ENCODE results near the gene EFNA5.

EFNA5 gene

DNA sequence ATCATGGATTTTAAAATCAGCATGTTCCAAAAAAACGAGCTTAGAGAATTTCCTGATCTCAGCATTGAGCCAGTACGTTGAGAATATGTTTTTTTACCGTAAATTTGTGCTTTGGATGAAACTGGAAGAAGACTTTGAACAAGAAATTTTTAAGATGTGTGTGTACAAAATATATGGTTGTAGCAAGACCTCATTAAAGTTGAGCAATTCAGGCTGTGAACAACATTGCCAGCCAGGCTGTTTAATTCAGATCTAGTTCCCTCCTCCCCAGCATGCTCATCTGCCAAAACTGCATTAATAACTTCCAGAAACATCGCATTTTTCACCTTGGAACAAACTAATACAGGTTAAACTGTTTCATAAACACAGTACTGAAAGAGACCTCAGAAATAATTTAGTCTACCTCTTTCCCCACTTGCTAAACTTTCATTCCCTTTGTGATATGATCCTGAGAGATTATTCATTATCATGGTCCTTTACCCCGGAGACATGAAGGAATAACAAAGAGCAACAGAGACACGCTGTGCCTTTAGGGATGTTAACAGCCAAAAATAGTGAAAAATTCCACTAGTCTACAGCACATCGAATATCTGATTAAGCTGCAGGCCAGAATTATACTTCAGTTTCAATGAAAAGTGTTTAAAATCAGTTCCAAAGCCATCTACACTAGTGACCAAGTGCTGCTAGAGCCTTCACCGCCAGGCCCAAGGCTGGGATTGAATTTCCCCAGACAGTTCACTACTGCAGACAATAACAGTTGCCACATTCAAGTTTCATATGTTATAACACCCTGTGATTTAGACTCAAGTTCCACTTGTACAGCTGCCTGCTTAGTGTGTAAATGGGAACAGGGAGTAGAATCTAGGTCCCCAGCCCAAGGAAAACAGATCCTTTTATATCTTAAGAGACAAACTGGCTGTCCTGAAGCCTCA is 89.6 kb downstream of the EFNA5 start:
- DNase-seq (ENCODE audit: low read depth): no peak

DNA sequence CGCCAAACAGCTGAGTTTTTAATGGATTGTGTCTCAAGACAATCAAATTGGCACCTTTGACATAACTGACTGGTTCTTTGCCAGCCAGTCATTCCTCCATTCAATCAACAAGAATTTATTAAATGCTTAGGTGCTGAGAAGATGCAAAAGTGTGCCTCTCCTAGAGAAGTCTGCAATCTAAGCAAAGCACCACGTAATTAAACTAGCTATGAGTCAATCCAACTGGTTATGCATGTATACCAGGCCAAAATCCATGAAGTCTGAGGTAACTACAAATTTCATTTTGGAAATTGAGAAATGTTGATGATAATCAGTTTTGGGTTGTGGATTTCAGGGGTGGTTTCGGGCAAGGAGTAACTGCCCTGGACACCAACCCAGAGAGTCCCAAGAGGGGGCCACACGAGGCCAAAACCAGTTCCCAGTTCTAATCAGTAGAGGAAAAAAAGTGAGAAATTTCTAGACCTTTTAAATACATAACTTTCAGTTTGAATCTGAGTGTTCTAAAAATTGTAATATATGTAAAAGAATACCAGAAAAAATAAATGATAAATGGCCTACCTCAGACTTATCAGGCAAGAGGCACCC is 92.6 kb downstream of the EFNA5 start:
- no peak for DNase-seq (ENCODE audit: low read depth)
- no peak overlapping the region for H3K4me3 ChIP-seq (ENCODE audit: low read depth, low read length)

More for the DNA sequence above, 89.6 kb downstream of the EFNA5 start:
- H3K4me3 ChIP-seq (ENCODE audit: low read depth, low read length): no peak overlapping the region

DNA sequence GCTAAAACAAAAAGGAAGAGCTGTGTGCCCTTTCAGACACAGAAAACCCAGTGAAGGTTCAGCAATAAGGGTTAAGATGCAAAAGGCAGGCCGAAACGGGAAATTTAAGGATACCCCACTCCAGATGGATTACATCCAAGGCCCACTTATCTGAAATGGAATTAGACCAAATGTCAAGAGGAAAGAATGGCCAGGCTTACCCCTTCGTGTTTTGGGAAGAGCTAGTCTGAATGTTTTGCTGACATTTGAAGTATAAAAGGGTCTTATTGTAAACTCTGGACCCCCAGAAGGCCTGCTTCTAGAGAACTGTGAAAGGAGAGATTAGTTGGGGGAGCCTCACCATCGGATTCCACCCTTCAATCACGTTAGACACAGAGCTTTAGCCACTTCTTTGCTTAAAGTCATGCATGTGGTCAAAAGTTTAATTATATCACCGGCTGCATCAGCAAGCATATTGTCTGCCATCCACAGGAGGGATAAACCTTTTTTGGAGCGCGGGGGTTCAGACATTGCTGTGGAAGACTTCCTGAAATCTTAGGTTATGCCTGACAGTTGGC is 93.3 kb downstream of the EFNA5 start:
- no peak overlapping the region for H3K4me3 ChIP-seq (ENCODE audit: low read depth, low read length)
- no peak for DNase-seq (ENCODE audit: low read depth)

DNA sequence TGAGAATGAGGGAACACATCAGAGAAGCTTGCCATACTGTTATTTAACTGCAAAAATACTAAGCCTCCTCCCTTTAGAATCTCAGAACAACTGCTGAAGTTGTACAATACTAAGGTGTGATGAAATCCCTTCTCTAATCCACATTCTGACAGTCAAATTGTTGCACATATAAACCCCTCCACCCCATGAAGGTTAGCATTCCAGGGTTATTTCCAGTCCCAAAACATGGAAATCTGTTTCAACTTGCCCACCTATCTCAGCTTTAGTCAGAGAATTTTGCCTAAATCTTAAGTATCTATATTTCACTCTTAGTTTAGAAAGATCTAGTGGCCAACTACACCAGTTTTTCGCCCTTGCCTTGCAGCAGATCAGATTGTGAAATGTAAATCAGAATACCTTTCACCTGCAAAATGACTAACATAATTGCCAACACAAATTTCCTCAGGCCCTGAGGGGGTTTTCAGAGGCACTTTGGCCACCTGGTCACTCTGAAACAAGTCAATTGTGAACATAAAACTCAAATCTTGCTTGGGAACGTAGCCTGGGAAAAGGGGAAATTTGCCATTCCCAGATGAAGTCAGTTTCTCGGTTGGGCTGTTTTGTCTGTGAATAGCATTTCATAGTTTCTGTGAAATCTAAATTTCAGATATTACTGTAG is 93.9 kb downstream of the EFNA5 start:
- no peak for DNase-seq (ENCODE audit: low read depth)
- no peak overlapping the region for H3K4me3 ChIP-seq (ENCODE audit: low read depth, low read length)

DNA sequence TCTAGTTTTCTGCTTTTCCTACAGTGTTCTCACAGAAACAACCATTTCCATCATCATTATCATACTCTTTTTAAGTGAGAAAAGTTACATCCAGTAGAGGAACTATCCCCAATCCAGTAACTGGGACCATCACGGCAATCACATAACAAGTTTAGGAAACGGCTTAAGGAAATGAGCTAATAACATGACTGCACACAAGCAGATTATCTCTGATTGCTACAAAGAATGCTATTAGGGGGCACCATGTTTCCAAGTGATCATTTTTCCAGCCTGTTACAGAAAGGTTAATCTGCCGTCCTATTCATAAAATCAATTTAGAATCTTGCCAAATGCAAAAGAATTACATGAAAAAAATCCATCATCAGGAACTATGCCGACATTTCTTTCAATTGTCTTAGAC is 94.6 kb downstream of the EFNA5 start:
- H3K4me3 ChIP-seq (ENCODE audit: low read depth, low read length): no peak overlapping the region
- DNase-seq (ENCODE audit: low read depth): no peak

DNA sequence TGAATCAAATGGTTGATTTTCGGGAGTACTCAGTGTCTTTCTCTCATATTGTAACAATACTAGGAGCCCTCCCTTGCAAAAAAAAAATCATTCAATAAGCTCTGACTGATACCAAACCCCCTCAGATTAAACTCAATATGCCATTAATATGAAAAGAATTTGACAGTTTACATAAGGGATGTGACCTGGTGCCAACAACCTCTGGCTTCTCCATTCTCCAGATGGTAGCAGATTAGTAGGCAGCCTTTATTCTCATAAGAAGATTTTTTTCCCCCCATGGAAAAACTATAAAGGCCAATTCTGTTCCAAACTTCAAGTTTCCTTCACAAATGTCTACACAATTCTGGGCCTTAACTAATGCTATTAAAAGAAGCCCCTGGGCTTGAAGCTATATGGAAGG is 96.5 kb downstream of the EFNA5 start:
- no peak for DNase-seq (ENCODE audit: low read depth)
- no peak overlapping the region for H3K4me3 ChIP-seq (ENCODE audit: low read depth, low read length)

DNA sequence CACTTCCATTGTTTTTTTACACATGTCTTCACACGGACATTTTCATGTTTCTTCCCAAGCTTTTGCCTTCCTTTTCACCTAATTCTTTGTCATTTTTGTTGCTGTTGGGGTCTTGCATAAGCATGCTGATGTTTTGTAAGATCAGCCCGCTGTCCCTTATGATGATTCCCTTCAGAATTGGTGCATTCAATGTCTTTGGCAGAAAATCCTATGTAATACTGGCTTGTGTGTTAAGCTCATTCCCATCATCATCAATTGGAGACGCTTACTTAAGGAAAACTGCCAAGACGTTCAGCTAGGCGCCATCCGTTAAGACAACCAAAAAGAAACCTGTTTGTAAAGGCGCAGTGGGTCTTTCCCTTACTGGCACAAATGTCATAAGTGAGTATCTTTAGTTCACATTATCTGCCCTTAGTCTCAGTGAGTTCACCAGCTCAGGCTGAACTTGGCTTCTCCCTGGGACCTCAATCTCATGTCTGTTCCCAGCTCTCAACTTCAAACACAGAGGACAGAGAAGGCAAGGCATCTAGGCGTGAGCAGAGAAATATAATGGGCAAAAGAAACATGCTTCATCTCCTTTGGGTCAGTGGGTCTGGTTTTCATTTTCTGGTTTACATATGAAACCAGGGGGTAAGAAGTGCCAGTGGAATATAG is 97.9 kb downstream of the EFNA5 start:
- H3K4me3 ChIP-seq (ENCODE audit: low read depth, low read length): no peak overlapping the region
- no peak for DNase-seq (ENCODE audit: low read depth)

DNA sequence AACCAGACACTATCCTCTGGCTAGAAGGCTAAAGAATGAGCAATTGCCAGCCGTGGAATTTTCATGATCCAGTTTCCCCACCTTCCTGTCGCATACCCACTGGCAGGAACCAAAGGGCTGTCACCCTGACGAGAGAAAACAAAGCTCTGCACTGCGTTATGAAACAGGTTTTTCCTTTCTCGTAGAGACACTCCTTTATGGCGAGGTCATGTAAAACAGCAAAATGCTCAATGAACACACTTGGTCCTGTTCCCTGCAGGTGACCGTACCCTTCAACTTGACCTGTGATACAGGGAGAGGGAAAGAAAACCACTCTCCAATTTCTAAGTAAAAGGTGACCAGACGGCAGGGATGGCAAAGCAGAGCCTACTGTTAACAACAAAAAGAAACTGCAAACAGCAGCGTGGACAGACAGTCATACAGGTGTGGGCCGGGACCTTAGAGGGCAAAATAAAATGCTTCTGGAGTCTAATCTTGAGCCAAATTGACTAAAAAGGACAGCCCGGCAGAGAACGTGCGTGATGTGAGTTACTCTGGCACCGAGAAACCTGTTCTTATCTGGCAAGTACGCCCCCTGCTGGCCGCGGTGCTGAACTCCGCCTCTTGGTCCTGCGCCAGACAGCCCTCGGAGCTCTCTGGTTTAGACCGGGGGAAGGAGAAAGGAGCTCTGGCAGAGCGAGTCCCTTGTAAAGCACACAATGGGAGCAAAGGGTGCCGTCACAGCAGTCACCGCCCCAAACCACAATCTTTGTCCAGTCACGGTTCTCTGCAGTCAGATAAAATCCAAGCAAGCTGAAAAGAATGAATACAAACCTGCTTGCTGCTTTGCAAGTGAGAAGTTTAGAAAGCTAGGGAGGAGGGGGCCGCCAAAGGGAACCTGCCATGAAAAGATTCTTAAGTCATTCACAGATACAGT is 98.9 kb downstream of the EFNA5 start:
- peak overlapping the region; percentile 29 for H3K4me3 ChIP-seq (ENCODE audit: low read depth, low read length)
- peak; percentile 77 for DNase-seq (ENCODE audit: low read depth)

DNA sequence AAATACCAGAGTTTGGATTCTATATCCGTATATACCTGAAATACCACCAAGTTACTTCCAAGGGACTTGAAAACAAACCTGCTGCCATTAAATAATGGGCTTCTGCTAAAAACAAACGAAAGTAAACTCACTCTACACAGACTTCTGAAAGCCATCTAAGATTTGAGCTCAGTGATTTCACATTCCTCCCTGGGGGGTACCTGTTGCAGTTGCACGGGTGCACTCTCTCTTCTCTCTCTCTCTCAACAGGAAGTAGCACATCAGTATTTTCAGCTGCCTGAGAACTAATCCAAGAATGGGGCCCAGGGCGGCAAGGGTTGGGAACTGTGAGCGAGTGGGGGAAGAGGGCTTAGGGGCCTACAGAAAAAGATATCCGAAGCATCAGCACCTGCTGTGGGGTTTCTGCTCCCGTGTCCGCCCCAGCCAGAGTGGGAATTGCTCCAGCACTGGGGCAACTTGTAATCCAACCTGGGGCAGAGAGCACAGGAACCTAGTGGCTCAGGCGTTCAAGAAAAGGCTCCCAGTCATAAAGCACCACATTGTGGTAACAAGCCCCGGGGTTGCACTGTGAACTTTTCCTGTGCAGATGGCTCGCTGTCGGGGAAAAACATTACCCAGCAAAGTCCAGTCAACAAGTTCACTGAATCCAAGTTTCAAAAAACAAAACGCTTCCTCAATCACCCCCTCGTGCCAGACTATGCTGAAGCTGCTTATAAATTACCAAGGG is 99.8 kb downstream of the EFNA5 start:
- H3K4me3 ChIP-seq (ENCODE audit: low read depth, low read length): no peak overlapping the region
- no peak for DNase-seq (ENCODE audit: low read depth)

DNA sequence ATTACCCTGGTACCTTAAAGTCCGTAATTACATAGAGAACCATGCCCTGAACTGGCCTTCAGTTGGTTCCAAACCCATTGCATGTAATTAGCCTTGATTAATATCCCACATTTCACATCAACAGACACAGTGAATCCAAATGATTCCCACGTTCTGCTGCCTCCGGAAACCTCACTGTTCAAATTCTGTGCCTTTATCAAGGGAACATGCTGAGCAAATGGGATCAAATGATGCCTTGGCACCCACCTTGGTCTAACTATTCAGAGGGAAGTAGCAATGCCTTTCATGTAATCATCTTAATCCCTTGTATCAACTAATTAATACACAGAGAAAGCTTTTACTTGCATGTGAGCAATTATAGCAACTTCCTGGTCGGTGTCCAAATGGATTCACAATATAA is 100.6 kb downstream of the EFNA5 start:
- DNase-seq (ENCODE audit: low read depth): no peak
- no peak overlapping the region for H3K4me3 ChIP-seq (ENCODE audit: low read depth, low read length)

DNA sequence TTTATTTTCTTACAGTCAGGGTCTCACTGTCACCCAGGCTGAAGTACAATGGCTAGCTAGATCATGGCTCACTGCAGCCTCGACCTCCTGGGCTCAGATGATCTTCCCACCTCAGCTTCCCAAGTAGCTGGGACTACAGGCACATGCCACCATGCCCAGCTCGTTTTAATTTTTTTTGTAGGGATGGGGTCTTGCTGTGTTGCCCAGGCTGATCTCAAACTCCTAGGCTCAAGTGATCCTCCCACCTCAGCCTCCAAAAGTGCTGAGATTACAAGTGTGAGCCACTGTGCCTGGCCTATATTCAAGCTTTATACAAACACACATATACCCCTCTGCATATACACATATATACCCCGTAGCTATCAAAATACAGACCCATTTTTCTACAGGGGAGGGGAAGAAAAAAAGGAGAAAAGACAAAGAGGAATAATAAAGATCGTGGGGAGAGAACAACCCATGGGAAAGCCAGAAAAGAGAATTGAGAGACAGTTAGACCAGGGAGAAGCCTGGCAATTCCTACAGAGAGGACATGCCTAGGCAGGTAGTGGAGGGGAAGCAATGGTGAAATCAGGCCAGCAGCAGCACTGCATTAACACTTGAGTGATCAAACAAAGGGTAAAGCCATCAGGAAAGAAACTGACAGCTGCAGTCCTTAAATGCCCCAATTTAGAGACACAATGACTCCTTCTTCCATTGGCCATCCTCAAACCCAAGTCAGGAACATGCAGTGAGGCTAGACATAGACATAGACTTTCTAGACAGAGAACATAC is 102.7 kb downstream of the EFNA5 start:
- no peak for DNase-seq (ENCODE audit: low read depth)
- H3K4me3 ChIP-seq (ENCODE audit: low read depth, low read length): no peak overlapping the region

DNA sequence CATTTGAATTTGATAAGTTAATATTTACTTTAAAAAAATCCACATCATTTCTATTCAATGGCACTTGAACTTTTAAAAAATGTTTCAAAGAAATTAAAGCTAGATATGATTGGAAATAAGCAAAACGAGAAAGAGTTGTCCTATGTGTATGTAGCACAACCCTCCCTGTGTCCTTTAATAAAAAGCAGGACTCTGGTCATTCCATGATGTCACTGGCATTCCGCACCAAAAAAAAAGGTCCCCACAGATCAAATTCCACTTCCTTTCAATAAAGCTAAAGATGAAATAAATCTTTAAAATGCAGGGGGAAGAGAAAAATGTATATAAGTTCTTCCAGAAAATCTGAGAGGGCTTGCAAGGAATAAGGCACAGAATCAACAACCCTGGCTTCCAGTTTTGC is 103.8 kb downstream of the EFNA5 start:
- no peak for DNase-seq (ENCODE audit: low read depth)
- H3K4me3 ChIP-seq (ENCODE audit: low read depth, low read length): no peak overlapping the region

DNA sequence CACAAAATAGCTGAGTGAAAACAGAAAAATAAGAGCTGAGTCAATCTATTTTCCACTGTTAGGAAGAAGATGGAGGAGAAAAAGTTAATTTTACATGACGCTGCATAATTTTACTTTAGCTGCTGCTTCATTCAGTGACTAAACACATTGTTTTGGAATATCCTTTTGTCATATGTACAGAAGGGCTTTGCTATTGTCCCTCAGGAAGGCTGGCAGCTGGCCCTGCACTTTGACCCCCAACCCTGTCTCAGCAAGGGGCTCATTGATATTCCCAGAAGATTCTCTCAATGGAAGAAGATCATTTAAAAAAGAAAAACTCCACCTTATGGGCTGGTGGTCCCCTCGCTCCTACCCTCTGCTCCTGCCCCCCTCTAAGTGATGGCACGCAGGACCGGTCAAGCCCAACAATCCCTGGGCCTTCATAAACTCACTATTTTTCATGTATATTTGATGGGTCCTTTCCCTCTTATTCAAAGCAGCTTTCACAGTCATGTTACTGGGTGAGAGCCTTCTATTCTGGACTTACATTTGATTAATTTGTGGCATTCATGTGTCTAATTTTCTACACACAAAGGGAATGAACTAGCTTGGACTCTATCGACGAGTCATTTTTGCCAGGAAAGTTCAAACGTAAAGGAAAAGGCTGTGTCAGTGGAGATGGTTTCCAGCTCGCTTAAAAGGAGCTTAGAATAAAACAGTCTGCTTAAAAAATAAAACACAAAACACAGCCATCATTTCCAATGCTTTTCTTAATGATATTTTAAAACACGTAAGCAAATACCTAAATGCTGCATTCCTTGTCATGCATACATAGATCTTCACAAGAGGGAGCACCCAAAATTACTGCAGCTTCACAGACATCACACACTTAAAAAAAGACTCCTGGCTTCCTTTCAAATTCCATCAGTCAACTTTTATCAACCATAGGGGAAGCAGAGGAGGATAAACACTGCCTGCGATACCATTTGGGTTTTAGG is 104.7 kb downstream of the EFNA5 start:
- DNase-seq (ENCODE audit: low read depth): no peak
- no peak overlapping the region for H3K4me3 ChIP-seq (ENCODE audit: low read depth, low read length)

DNA sequence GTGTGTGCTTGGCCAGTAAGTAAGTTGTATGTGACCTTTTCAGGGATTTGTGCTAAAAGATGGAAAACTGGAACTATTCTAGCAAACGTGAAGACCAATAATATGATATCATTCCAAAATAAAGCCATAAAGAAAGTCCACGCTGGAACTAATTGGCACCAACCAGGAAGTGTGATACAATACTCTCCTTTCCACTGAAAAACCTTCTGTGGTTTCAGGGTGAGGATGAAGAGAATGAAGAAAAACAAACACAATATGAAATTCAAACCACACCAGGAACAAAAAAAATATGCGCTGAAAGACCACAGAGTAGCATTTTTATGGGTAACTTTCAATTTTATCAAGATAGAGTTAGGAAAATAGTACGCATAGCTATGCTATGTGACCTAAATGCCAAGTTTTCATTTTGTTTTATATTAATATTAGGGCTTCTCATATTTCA is 105.8 kb downstream of the EFNA5 start:
- no peak for DNase-seq (ENCODE audit: low read depth)
- no peak overlapping the region for H3K4me3 ChIP-seq (ENCODE audit: low read depth, low read length)

DNA sequence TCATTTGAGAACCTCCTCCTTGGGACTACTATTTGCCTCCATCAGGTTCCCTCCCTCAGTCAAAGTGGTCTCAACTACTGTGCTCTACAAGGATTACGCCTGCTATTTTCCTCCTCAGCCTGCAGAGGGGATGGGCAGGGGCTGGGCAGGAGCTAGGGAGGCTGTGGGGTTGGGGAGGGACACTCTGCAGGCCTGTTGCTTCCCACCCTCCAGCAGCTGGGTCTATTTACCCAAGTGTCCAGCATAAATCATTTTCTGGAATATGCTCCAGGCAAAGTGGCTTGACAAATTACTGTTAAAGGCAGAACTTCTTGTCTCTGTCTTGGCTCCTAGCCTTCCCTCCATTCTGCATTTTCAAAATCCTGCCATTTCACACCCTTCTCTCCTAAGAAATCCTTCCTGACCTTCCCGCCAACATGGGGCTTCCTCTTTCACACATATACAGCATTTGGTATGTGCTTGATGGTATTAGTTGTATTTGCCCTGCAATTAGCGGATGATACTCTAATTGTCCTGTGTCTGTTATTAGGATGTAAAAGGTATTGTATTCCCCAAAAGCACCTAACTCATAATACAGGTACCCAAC is 106.7 kb downstream of the EFNA5 start:
- H3K4me3 ChIP-seq (ENCODE audit: low read depth, low read length): no peak overlapping the region

DNA sequence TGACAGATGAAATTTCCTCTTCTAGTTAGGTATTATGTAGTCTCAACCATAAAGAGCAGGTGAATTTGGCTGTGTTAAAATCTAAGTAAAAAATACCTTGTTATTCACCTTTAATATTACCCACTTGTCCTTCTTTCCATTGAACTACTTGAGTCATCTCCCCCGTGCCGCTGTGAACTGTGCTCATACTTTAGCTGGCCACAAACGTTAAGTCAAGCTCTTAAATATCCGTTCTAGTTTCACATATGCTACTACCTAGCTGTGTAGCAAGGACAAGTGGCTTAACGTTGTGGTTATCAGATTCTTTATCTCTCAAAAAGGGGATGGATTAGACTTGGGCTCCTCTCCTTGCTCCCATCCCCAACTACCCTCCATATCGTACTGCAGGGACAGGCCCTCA is 110.4 kb downstream of the EFNA5 start:
- no peak for DNase-seq (ENCODE audit: low read depth)

More for the DNA sequence above, 106.7 kb downstream of the EFNA5 start:
- DNase-seq (ENCODE audit: low read depth): no peak

More for the DNA sequence above, 110.4 kb downstream of the EFNA5 start:
- H3K4me3 ChIP-seq (ENCODE audit: low read depth, low read length): no peak overlapping the region
